HG03196 (cell line): ENCODE measurements around the gene CLIP3.
A peak's percentile ranks its signal among the peaks of the same experiment; 100 is the strongest.
"Not testable (repeated sequence)": the region's sequence is repeated elsewhere in the genome, so short reads cannot be mapped to it uniquely, and the experiment has no call there.

ENCODE experiments used
- ATAC-seq: cut with Tn5 transposase; IDR thresholded peaks from one replicate; pipeline ENCODE4 v1.9.1; 2021; ENCODE audit not compliant: unreplicated experiment

The CLIP3 gene, protein sequence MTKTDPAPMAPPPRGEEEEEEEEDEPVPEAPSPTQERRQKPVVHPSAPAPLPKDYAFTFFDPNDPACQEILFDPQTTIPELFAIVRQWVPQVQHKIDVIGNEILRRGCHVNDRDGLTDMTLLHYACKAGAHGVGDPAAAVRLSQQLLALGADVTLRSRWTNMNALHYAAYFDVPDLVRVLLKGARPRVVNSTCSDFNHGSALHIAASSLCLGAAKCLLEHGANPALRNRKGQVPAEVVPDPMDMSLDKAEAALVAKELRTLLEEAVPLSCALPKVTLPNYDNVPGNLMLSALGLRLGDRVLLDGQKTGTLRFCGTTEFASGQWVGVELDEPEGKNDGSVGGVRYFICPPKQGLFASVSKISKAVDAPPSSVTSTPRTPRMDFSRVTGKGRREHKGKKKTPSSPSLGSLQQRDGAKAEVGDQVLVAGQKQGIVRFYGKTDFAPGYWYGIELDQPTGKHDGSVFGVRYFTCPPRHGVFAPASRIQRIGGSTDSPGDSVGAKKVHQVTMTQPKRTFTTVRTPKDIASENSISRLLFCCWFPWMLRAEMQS

DNA sequence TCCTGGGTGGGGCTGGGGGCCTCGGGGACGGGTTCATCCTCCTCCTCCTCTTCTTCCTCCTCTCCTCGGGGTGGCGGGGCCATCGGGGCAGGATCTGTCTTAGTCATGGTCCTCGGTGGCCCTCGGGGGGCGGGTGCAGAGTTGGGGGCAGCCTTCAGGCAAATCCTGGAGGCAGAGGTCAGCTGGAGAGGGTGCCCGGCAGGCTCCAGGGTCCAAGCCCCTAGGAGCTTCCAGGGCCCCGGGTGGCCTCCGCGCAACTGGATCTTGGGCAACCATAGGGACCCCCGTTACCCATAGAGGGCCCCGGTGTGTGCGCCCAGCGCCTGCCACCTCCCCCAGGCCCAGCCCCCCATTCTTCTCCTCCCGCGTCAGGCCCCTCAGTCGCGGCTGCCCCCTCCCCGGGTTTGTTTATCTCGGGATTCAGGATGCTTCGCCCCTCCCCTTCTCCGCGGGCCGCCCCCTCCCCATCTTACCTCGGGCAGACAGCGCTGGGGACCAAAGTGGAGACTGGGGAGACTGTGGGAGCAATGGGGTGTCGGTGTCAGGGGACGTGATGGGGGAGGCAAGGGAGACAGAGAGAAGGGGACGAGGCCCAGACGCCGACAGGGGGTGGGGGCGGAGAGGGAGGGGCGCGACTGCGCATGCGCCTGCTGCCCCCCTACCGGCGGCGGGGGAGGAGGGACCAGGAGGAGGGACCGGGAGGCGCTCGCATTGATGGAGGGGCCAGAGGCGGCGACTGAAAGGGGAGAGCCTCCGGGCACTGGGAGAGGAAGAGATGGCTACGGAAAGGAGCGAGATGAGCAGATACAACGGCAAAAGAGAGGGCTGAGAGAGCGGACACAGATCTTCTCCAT is at the start of gene CLIP3:
TSS of gene CLIP3 (minus strand) at position 623 of the 854 bp plus-strand sequence. CDS start at position 107, 516 bp downstream.
- no peak for ATAC-seq

DNA sequence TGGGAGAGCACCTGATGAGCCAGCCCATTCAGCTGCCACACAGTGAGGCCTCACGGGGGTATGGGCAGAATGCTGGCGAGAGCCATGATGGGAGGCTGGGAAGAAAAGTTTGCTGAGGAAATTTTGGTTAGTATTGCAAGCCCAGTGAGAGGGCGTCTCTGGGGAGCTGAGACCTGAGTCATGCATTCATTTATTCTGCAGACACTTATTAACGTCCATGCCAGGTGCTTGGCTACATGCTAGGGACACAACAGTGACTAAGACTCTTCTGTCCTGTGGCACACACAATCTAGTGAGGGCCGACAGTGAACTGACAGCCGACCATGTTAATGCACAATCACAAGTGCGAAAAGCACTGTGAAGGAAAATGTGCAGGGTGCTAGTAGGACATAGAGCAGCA is 49.2 kb upstream of the CLIP3 start:
- ATAC-seq, result no peak

DNA sequence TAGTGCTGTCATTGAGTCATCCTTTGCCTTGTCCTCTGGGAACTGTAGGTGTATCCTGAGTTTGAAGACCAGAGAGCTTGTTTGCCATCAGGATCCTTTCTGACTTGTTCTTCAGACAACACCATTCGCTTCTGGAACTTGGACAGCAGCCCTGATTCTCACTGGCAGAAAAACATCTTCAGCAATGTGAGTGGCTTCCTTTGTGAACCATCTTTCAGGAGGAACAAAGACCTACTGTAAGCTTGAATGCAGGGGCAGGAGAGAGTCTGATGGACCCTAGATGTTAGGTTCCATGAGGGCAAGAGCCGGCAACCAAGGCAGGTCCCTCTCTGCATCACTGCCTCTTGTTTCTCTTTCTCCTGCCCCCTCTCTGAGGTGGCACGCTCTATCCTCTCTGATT is 48.7 kb upstream of the CLIP3 start:
- no peak for ATAC-seq

DNA sequence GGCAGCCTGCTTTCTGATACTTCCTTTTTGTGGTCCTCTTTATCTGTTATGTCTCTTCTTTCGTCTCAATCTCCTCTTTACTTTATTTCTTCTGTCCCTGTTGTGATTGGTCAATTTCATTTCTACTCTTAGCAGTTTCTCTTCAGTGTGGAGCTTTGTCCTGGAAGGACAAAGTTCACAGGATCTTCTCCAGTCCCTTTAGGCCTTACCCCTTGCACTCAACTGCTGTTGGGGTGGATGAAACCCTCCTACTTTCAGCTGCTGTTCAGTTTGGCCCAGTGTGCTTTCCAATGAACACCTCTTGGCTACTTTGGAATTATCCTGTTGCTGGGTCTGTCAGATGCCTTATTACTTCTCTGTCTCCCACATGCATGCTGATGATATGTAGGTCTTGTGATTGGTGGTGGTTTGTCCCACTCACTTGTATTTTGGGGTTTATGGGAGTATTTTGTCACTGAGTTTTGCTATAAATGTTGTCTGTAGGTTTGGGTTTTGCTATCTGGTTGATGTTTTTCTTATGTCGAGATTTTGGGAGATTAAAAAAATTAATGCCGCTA is 46.8 kb upstream of the CLIP3 start:
- ATAC-seq, result no peak

DNA sequence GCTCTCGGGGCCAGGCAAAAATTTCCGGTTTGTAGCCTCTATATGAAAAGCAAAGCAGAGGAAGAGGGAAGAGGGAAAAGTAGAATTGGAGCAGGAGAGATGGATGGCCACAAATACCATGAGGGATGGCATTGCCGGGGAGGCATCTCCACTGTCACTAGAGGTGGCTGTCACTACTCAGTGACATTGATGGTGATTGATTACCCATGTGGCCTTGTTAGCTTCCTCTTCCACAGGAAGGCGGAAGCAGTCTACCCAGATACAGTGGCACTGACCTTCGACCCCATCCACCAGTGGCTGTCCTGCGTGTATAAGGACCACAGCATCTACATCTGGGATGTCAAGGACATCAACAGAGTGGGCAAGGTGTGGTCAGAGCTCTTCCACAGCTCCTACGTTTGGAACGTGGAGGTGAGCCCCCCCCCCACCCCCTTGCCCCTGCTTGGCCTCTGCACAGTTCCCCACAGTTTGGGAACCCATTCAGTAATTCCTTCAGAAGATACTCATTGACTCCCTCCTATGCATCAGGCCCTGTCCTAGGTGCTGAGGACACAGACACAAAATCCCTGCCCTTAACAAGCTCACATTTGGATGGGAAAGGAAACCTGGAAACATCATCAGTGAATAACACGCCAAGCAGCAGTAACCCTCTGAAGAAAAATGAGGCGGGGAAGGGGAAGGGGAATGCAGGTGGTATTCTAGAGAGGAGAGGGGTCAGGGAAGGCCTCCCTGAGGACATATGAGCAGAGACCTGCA is 40.6 kb upstream of the CLIP3 start:
- no peak for ATAC-seq

DNA sequence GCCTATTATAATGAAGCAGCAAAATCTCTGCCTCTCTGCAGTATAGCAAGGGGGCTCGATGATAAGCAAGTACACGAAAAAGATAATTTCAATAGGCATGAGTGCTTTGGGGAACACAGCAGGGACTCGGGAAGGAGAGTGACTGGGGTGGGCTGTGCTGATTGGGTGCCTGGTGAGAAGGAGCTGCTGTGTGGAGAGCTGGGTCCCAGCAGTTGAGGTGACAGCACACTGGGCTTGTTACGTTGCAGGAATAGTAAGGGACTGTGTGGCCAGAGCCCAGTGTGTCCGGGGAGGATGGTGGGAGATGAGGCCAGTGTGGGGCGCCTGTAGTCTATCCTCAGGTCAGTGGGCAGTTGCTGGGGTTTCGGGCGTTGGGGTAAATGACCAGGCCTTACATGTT is 39.4 kb upstream of the CLIP3 start:
- no peak for ATAC-seq

DNA sequence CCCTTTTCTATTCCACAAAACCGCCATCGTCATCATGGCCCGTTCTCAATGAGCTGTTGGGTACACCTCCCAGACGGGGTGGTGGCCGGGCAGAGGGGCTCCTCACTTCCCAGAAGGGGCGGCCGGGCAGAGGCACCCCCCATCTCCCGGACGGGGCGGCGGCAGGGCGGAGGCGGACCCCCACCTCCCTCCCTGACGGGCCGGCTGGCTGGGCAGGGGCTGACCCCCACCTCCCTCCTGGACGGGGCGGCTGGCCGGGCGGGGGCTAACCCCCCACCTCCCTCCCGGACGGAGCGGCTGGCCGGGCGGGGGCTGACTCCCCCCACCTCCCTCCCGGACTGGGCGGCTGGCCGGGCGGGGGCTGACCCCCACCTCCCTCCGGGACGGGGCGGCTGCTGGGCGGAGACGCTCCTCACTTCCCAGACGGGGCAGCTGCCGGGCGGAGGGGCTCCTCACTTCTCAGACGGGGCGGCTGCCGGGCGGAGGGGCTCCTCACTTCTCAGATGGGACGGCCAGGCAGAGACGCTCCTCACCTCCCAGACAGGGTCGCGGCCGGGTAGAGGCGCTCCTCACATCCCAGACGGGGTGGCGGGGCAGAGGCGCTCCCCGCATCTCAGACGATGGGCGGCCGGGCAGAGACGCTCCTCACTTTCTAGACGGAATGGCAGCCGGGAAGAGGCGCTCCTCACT is 36.3 kb upstream of the CLIP3 start:
- ATAC-seq, result not testable (repeated sequence)

DNA sequence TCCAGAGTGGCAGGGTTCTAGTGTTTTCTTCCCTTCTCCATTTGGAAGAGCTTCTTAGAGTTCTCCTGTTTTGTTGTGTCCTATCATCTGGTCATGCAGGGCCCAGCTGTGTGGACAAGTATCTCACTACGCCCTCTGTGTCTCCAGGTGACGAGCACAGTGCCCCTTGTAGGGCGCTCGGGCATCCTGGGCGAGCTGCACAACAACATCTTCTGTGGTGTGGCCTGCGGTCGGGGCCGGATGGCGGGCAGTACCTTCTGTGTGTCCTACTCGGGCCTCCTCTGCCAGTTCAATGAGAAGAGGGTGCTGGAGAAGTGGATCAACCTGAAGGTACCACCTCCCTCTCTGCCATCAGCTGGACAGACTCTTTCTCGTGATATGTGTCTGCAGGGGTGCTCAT is 35.0 kb upstream of the CLIP3 start:
- no peak for ATAC-seq

DNA sequence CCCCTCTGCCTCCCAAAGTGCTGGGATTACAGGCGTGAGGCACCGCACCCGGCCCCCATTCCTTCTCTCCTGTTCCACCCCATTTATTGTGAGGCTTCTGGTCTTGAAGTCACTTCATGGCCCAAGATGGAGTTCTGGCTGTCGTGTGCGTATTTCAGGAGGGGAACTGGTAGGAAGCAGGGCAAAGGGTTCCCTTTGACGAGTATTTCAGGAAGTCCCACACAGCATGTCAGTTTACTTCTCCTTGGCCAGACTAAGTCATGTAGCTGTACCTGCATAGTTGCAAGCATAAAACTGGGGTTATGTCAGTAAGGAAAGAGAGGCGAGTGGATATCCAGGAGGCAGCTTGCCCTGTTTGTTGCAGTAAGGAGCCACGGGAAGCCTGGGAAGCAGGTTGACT is 32.2 kb upstream of the CLIP3 start:
- ATAC-seq, result no peak

DNA sequence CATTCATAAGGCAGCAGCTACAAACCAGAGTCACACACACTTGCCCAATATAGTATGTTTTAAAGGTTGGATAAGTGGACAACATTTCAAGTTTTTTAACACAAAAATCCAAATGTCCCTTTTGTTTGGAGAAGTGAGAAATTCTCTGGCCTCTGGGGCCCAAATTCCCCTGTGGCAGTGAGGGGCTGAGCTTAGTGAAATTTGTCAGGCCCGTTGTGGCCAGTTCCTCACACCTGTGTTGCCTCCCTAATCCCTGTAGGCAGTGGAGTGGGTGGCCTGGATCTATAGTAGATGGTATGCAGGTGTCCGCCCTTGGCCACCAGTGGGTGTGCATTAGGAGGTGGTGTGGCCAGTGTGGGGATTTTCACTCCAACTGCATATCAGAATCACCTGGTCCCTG is 28.7 kb upstream of the CLIP3 start:
- ATAC-seq, result no peak

DNA sequence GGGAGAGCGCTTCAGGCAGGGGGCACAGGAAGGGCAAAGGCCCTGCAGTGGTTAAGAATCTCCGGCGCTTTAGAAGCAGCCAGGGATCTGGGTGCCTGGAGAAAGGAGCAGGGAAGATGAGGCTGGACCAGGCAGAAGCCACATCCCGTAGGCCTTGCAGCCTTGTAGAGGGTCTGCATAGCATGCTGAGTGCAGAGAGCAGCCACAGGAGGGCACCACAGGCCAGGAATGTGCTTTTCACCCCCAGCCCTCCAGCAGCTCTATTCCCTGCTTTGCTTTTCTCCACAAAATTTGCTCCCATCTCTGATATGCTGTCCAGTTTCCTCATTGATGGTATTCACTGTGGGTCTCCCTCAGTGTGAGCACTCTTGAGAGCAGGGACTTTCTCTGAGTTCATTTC is 27.8 kb upstream of the CLIP3 start:
- no peak for ATAC-seq

DNA sequence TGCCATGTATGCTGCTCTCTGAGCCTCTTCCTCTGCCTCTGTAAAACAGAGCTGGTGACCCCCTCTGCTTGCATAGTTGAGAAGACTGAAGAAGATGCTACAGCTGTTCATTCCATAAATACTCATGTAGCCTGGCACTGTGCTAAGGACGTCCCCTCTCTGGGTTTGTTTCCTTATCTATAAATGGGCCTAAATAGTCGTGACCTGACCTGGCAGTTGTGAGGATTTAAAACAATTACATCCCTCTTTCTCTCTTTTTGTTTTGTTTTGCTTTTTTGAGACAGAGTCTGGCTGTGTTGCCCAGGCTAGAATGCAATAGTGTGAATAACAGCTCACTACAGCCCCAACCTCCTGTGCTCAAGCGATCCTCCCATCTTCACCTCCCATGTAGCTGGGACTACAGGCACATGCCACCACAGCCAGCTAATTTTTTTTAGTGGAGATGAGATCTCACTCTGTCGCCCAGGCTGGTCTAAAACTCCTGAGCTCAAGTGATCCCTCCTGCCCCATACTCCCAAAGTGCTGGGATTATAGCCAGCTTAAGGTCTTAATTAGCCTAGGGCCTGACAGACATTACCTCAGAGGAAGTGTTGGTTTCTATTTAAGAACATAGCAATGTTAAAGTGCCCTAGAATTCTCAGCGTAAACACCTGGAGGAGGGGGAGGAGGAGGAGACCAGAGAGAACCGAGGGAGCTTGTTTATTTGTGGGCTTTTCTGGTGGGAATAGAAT is 26.7 kb upstream of the CLIP3 start:
- ATAC-seq, result no peak

DNA sequence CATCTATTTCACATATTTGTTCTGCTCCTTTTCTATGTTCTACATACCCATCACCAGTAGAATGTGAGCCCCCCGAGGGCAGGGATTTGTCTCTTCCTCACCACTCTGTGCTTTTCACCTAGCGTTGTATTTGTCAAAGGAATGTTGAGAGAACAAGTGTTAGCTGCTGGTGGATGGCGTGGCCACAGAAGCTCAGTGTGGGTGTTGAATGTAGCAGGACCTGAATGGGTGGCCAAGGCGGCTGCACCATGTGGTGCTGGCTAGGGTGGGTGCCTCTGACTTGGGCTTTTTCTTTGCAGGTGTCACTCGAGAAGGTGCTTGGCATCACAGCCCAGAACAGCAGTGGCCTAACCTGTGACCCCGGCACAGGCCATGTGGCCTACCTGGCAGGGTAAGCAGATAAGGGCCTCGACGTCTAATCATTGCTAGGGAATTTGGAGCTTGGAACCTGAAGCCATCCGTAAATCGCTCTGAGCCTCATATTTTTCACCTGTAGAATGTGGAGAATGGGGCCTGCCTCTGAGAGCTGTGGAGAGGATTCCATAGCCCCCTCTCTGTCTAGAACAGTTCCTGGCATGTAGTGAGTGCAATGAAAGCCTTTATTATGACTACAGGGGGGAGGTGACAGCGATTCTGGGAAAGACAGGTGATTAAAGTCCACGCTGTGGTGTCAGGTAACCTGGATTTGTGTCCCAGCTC is 26.0 kb upstream of the CLIP3 start:
- no peak for ATAC-seq

DNA sequence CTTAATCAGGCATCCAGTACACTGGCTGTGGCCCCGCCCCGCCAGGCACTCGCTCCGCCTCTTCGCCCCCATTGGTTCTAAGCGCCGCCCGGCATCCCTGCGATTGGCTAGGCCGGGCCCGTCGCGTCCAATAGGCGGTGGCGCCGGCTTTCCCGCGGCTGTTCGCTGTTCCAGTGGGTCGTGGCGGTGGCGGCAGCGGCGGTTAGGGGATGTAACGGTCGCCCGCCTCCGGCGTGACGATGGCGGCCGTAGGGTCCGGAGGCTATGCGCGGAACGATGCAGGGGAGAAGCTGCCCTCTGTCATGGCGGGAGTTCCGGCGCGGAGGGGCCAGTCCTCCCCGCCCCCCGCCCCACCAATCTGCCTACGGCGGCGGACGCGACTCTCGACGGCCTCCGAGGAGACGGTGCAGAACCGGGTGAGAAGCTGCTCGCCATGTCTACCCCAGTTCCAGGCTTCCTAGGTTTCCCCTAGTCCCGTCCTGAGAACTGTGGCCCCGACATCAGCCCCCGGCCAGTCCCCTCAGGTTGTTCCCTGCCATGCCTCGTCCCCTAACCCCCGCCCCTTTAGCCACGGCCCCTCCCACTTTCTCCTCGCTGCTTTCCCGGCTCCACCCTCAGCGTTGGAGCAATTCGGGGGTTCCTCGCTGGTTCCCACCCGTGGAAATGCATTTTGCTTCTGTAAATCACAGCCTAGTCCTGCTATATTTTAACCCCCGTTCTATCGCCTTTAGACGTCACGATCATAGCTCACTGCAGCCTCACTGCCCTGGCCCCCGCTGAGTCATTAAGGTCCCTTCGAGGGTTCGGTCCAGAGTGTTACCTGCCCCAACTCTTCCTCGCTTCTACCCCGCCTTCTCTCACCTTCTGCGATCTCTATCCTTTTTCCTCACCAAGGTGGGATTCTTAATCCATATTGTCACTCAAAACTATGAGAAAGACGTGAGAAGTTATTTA is 22.3 kb upstream of the CLIP3 start, which contains the start of gene WDR62:
TSS of gene WDR62 (plus strand) at position 165 of the 954 bp plus-strand sequence. CDS start at position 240, 75 bp downstream.
- ATAC-seq, result peak; percentile 64

DNA sequence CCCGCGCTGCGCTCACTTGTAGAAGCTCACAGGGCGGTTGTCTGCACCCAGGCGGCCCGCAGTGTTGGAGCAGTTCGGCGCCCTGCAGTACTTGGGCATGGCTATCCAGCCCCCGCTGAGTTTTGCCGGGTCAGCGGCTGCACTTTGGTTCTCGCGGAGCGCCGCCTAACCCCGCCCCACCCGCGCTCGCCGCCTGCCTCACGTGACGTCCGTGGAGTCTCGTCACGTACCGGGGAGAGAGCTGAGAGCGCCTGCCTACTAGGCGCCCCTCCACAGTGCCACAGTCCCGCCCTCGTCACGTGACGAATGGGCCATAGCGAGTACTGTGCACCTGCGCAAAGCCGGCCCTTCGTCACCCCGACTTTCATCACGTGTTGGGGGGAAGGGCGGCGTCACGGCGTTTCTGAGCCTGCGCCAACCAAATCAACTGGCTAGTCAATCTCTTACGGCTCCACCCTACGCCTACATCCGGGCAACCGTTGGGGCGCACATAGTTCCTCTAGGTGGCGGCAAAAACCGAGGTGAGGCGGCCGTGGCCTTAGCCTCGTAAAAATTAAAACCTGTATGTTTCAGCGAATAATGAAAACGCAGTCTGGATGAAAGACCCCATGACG is 21.6 kb upstream of the CLIP3 start, which contains the start of gene THAP8:
TSS of gene THAP8 (minus strand) at position 167 of the 614 bp plus-strand sequence. CDS start at position 99, 68 bp downstream.
- peak; percentile 81 for ATAC-seq

DNA sequence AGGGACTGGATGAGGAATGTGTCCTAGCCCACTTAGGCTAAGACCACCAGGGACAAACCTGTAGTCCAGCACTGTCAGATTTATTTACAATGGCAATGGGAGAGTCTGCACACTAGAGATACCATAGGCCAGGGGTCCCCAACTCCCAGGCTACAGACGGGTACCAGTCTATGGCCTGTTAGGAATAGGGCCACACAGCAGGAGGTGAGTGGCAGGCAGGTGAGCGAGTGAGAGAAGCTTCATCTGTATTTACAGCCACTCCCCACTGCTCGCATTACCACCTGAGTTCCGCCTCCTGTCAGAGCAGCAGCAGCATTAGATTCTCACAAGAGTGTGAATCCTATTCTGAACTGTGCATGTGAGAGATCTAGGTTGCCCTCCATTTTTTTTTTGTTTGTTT is 19.0 kb upstream of the CLIP3 start:
- no peak for ATAC-seq

DNA sequence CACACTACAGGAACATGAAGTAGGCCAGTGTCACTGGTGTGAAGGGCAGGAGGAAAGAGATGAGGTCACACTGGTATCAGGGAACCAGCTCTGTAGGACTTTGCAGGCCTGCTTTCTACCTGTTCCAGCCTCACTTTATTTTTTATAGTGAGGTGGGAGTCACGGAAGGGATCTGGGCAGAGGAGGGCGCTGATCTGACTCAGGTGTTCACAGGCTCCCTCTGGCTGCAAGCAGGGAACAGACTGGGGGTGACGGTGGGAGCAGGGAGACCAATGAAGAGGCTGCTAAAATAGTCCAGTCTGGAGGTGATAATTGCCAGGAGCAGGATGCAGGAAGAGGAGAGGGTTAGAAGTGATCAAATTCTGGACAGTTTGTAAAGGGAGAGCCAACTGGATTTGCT is 18.6 kb upstream of the CLIP3 start:
- no peak for ATAC-seq
